ENCODE data around the gene NFKB2. TPM values are rescaled to one million over a fixed set of nuclear protein-coding genes. Genes with fewer than 3 reads are reported as not detected.

The NFKB2 gene
- total RNA-seq, 1 donor: 20.3 TPM

DNA sequence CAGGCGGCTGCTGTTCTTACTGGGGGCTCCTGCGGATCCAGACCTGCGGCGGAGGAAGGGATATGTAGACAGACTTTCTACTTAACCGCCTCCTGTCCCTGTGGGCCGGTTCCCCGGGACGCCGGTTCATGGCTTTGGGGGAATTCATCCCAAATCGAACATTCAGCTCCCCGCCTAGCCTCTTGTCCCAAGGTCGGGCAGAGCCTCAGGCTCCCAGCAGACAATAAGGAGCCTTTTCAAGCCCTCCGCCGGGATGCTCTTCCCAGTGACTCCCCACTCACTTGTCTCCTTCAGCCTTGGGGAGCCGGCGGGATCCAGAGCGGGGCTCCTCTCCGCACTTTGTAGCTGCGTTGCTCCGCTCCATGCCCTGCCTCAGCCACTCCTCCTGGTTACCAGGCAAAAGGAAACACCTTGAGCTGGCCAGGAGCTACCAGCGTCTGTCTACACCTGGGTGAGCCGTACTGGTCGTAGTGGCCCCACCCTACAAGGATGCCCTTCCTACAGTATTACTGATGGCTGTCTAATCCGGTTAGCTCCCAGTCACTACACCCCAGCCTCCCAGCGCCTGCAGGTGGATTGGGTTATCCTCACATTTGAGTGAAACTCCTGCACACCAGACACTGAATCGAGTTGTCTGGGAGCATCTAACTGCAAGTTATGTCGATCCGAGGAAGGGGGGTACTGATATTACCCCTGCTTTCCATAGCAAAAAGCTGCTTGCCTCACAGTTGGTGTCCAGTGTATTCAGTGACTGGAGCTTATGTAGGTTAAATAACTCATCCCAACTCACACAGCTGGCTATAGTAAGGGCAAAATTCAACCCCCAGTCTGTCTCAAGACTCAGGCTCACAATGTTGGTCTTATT lies 55.8 kb downstream of the NFKB2 start, which contains the start of gene C10orf95:
C10orf95 (minus strand) TSS at position 439 of the 865 bp plus-strand sequence. CDS start 450 bp downstream, outside the sequence.
- no peaks in the 10 kb centered on the region for H3K27me3 ChIP-seq (ENCODE audit: insufficient read depth, low read length)
- no peak within 1 kb of the TSS for H3K27ac ChIP-seq (ENCODE audit: low read depth, low read length)
- peak within 1 kb of the TSS; percentile 86 for H3K4me3 ChIP-seq (ENCODE audit: insufficient read depth, low read length)
- peaks cover 32% of the 10 kb centered on the region for H3K4me1 ChIP-seq (ENCODE audit: insufficient read depth, low read length)
- DNase-seq (ENCODE audit: insufficient read length, low spot score, missing footprints): peak; percentile 72
- peak within 1 kb of the TSS; percentile 95 for H3K4me2 ChIP-seq (ENCODE audit: insufficient read depth, low read length)
- H4K20me1 ChIP-seq (ENCODE audit: insufficient read depth, low read length): no peaks in the 10 kb centered on the region
- no peaks in the 10 kb centered on the region for H3K79me2 ChIP-seq (ENCODE audit: insufficient read depth, low read length)
- H3K9me3 ChIP-seq (ENCODE audit: low read depth, low read length): no peaks in the 10 kb centered on the region
- TF ChIP-seq, protein P1, sequence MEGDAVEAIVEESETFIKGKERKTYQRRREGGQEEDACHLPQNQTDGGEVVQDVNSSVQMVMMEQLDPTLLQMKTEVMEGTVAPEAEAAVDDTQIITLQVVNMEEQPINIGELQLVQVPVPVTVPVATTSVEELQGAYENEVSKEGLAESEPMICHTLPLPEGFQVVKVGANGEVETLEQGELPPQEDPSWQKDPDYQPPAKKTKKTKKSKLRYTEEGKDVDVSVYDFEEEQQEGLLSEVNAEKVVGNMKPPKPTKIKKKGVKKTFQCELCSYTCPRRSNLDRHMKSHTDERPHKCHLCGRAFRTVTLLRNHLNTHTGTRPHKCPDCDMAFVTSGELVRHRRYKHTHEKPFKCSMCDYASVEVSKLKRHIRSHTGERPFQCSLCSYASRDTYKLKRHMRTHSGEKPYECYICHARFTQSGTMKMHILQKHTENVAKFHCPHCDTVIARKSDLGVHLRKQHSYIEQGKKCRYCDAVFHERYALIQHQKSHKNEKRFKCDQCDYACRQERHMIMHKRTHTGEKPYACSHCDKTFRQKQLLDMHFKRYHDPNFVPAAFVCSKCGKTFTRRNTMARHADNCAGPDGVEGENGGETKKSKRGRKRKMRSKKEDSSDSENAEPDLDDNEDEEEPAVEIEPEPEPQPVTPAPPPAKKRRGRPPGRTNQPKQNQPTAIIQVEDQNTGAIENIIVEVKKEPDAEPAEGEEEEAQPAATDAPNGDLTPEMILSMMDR (IDR thresholded peaks at IDR 0.05; ENCODE audit: extremely low read depth, low read depth, low read length): no peak
- H3K36me3 ChIP-seq (ENCODE audit: insufficient read depth, low read length): no peaks in the 10 kb centered on the region
- peak within 1 kb of the TSS; percentile 95 for H2AFZ ChIP-seq (ENCODE audit: low read length)

Small RNA genes within 50 kb of the gene (small RNA-seq; reads per million reads assigned to genes)
- 972 reads per million, percentile 99 among the genes with 10 or more reads in this experiment for gene MIR146B

Other genes starting within 250 kb of the NFKB2 start
- gene NOLC1, start 243.3 kb upstream of the NFKB2 start, total RNA-seq: 13.3 and 18.1 TPM in 2 replicates
- gene ELOVL3, start 169.4 kb upstream of the NFKB2 start, total RNA-seq: 2.2 and 2.7 TPM in 2 replicates
- gene PITX3, start 154.2 kb upstream of the NFKB2 start, total RNA-seq: under 0.01 TPM in 1 of 2 replicates, not detected in the other
- 37.4 and 38.0 TPM in 2 replicates for gene GBF1, start 150.2 kb upstream of the NFKB2 start, total RNA-seq
- gene PSD, start 23.1 kb downstream of the NFKB2 start, total RNA-seq: 0.29 and 0.72 TPM in 2 replicates
- gene FBXL15, start 25.1 kb downstream of the NFKB2 start, total RNA-seq: 5.9 and 9.4 TPM in 2 replicates
- 46.7 and 46.9 TPM in 2 replicates for gene CUEDC2, start 36.9 kb downstream of the NFKB2 start, total RNA-seq
- gene C10orf95, start 55.8 kb downstream of the NFKB2 start, total RNA-seq: not detected in 2 replicates
- gene ACTR1A, start 107.0 kb downstream of the NFKB2 start, total RNA-seq: 105 and 106 TPM in 2 replicates
- 2.9 and 3.6 TPM in 2 replicates for gene SUFU, start 108.3 kb downstream of the NFKB2 start, total RNA-seq
- 107 and 126 TPM in 2 replicates for gene TRIM8, start 248.8 kb downstream of the NFKB2 start, total RNA-seq

Measured in osteoblast (primary cell).